LNCAP (cell line): ENCODE results near the gene SLC7A6OS.

Experiments
- CTCF ChIP-seq: fragments of 450-650 bp; IDR thresholded peaks from 2 replicates; pipeline ENCODE4 v1.5.1; 2017; ENCODE audit warnings: mild to moderate bottlenecking

Gene SLC7A6OS

GRCh38 chr16:68306633-68307032, 4.1 kb downstream of the SLC7A6OS start:
- no peak for TF ChIP-seq CTCF

GRCh38 chr16:68300734-68301459, 9.8 kb downstream of the SLC7A6OS start:
- no peak for TF ChIP-seq CTCF

DNA sequence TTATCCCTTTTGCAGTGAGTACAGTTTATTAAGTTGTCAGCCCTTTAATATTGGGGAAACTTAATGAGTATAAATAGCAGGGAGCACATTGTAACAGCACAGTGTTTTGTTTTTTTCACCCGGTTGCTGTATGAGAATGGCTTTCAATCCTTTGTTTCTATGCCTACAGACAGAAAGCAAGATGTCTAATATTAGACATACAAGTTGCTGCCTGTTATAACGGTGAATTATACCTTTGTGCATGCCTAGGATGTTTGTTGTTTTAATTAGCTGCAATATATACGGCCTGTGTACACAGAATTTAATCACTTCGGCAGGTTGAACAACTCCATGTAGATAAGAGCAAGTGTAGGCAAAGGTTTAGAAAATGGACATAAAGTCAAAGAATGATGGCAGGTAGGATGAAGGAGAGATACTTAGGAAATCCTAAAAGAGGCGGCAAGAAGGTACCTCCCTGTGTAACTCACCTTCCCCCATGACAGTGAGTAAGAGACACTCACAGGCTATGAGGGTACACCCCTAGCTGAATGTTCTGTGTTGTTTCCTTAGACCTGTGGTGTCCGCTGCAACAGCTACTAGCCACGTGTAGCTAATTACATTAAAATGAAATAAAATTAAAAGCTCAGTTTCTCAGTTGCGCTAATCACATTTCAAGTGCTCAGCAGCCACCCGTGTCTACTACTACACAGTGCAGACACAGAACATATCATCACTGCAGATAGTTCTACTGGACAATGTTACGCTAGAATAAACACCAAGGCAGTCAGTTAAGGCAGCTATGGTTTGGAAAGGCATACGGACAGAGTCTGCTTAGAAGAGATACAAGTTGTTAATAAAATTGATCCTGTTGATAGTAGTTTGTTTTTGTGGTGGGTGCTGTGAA, 10.9 kb downstream of the SLC7A6OS start:
- TF ChIP-seq CTCF, result no peak

DNA sequence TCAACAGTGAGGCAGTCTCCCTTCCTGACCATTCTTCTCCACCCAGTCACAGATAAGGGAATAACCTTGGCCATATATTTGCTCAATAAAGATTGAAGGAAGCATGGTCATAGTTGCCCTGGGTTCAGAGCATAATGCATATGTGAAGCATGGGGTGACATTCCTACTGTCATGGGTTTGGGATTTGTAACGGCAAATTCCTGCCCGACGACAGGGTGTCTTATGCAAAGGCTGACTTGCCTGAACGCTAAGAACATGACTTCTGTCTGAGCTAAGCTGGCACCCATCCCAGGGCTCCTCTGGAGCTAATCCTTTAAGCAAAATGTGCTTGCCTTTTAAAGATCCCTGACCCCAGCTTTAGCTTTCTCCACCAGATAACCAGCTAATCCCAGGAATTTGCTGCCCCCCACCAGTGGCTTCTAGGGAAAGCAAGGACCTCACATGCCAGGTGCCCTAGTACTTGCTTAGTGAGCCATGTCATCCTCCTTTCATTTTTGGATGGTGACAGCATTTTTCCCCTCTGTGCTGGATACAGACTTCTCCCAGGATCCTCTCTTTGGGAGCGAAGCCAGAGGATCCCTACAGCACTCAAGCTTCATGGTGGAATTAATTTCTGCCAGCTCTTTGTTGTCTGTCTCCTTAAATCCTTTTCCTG, 11.7 kb downstream of the SLC7A6OS start:
- no peak for TF ChIP-seq CTCF

- no peak for TF ChIP-seq CTCF
Observed at GRCh38 chr16:68298312-68298711, 12.4 kb downstream of the SLC7A6OS start.

DNA sequence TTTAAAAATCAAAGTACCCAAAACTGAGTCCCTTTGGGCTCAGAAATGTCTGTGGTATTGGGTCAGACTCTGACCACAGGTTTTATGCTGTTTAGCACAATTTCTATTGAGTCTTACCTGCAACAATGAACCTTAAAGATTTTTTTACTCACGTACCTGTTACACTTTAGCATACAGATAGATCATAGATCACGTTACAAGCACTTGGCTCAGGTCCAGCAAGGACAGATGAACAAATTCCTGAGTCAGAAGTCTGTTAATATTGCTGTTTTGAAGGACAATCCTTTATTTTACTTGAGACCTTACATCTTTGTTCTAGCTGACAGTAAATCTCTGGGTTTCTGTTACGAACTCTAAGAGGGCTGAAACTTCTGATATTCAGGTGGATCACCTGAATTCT, 12.8 kb downstream of the SLC7A6OS start:
- TF ChIP-seq CTCF, result no peak

- no peak for TF ChIP-seq CTCF
Observed at GRCh38 chr16:68296693-68297092, 14.1 kb downstream of the SLC7A6OS start.
